Mesendoderm (in vitro differentiated cells): ENCODE results near the gene ETV3L.

Experiments used
- DNase-seq: peaks from one replicate; pipeline ENCODE4 v3.0.0; 2013
- H2AK5ac ChIP-seq: 2 replicates; pipeline ENCODE4 v1.6.1; 2013; ENCODE audit warnings: low read length, inconsistent platforms
- H2BK120ac ChIP-seq: 2 replicates; pipeline ENCODE4 v1.6.1; 2013; ENCODE audit warnings: low read depth, mild to moderate bottlenecking, low read length, moderate library complexity, mixed read lengths
- H2BK15ac ChIP-seq: replicated peaks from 2 replicates; pipeline ENCODE4 v1.6.1; 2013; ENCODE audit warnings: low read depth, mild to moderate bottlenecking, moderate library complexity
- H2BK5ac ChIP-seq: 2 replicates; pipeline ENCODE4 v1.6.1; 2013; ENCODE audit warnings: low read length, inconsistent platforms
- H3K18ac ChIP-seq: 2 replicates; pipeline ENCODE4 v1.6.1; 2013; ENCODE audit warnings: mild to moderate bottlenecking, low read length, mixed read lengths
- H3K23ac ChIP-seq: one replicate; pipeline ENCODE4 v1.6.1; 2013; ENCODE audit warnings: low read length
- H3K27ac ChIP-seq: 2 replicates; pipeline ENCODE4 v1.5.1; 2013; ENCODE audit warnings: low read depth, mild to moderate bottlenecking, inconsistent platforms, low read length, moderate library complexity
- H3K27me3 ChIP-seq: 2 replicates; pipeline ENCODE4 v1.6.1; 2013; ENCODE audit warnings: low read length, control low read depth, mild to moderate bottlenecking, inconsistent platforms; ENCODE audit not compliant: insufficient read depth, poor library complexity
- H3K36me3 ChIP-seq: 2 replicates; pipeline ENCODE4 v1.6.1; 2013; ENCODE audit warnings: low read length, inconsistent platforms; ENCODE audit not compliant: control insufficient read depth, insufficient read depth
- H3K4ac ChIP-seq: one replicate; pipeline ENCODE4 v1.6.1; 2013; ENCODE audit warnings: low read depth, mild to moderate bottlenecking, low read length, moderate library complexity
- H3K4me1 ChIP-seq: 2 replicates; pipeline ENCODE4 v1.6.1; 2013; ENCODE audit warnings: low read depth, low read length, inconsistent platforms; ENCODE audit not compliant: control insufficient read depth
- H3K4me2 ChIP-seq: 2 replicates; pipeline ENCODE4 v1.6.1; 2013; ENCODE audit warnings: low read length
- H3K4me3 ChIP-seq: 2 replicates; pipeline ENCODE4 v1.5.1; 2013; ENCODE audit warnings: mild to moderate bottlenecking, low read length
- H3K56ac ChIP-seq: one replicate; pipeline ENCODE4 v1.6.1; 2013; ENCODE audit warnings: low read length
- H3K79me1 ChIP-seq: 2 replicates; pipeline ENCODE4 v1.6.1; 2013; ENCODE audit warnings: low read length, inconsistent platforms
- H3K79me2 ChIP-seq: 2 replicates; pipeline ENCODE4 v1.6.1; 2013; ENCODE audit warnings: mild to moderate bottlenecking, low read length; ENCODE audit not compliant: control insufficient read depth, insufficient read depth
- H3K9ac ChIP-seq: 2 replicates; pipeline ENCODE4 v1.6.1; 2013; ENCODE audit warnings: low read length, inconsistent platforms
- H4K5ac ChIP-seq: one replicate; pipeline ENCODE4 v1.6.1; 2013; ENCODE audit warnings: low read length
- H4K8ac ChIP-seq: one replicate; pipeline ENCODE4 v1.6.1; 2013; ENCODE audit warnings: low read depth, mild to moderate bottlenecking, control low read depth, low read length, moderate library complexity
- WGBS: extraction: QIAGEN DNeasy Blood & Tissue Kit; methylation state at CpG from one replicate; pipeline ENCODE4 v1.1.7; 2013; ENCODE audit warnings: low lambda C conversion rate, missing lambda C conversion rate; ENCODE audit not compliant: insufficient coverage; ENCODE audit errors: extremely low coverage; 5-methylcytosine and 5-hydroxymethylcytosine counted together

The ETV3L gene

DNA sequence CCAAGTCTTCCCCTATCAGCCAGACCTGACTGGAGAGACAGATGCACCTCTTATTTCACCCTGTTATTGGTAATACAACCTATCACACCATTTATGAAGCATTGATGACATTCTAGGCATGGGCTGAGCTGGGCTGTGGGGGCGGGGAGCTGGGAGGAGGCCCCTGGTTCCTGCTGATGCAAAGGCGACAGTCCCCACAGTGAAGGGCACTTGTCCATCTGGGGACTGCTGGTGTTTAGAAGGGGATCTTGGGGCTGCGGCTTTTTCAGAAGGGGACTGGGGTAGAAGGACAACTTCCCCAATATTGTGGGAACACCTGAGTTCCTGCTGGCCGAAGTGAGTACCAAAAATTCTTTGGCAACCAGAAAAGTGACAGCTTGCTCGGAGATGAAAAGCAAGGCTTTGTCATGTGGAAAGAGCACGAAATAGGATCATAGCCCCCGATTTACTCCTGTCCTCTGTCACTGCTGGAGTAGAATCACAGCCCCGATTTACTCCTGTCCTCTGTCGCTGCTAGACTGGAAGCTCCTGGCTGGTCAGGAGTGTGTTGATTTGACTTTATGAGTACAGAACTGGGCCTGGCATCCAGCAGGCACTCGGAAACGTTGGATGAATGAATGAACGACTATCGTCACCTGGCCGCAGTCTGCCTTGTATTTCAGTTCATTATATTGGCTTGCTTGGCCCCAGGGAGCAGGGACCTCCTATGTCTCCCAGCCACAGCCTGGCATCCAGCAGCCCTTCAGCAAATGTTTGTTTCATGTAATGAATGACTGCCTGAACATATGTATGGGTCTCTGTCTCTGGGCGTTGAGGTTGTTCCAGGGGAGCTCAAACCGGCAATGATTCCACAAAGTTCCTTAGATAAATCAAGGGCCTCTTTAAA, 16.5 kb upstream of the ETV3L start:
- Histone ChIP-seq H3K4ac (no peak overlapping the region), H2BK5ac (no peak overlapping the region), H3K4me1 (peaks cover 13% of the 10 kb centered on the region), H3K4me3 (no peak overlapping the region), H4K5ac (no peak overlapping the region), H3K9ac (no peak overlapping the region), H3K79me2 (no peaks in the 10 kb centered on the region), H3K4me2 (no peak overlapping the region), H3K27ac (no peak overlapping the region), H2AK5ac (no peak overlapping the region), H4K8ac (no peak overlapping the region), H3K18ac (no peak overlapping the region), H3K79me1 (no peaks in the 10 kb centered on the region), H2BK15ac (no peak overlapping the region), H3K23ac (no peak overlapping the region), H2BK120ac (no peak overlapping the region), H3K36me3 (no peaks in the 10 kb centered on the region), H3K27me3 (no peaks in the 10 kb centered on the region), H3K56ac (peak overlapping the region; percentile 65)
- no CpG with 5 or more reads among the region's 16 CpGs for WGBS
- no peak for DNase-seq

GRCh38 chr1:157115429-157115838, 15.8 kb upstream of the ETV3L start:
- Histone ChIP-seq H4K5ac (no peak overlapping the region), H3K18ac (no peak overlapping the region), H3K4ac (no peak overlapping the region), H3K36me3 (no peaks in the 10 kb centered on the region), H3K4me2 (no peak overlapping the region), H3K79me1 (no peaks in the 10 kb centered on the region), H2AK5ac (no peak overlapping the region), H2BK5ac (peak overlapping the region; percentile 14), H3K79me2 (no peaks in the 10 kb centered on the region), H2BK15ac (no peak overlapping the region), H3K4me3 (no peak overlapping the region), H3K27me3 (no peaks in the 10 kb centered on the region), H3K9ac (peak overlapping the region; percentile 34), H4K8ac (no peak overlapping the region), H3K56ac (peak overlapping the region; percentile 65), H3K23ac (no peak overlapping the region), H3K27ac (no peak overlapping the region), H3K4me1 (peaks cover 13% of the 10 kb centered on the region), H2BK120ac (no peak overlapping the region)
- peak; percentile 31 for DNase-seq
- no CpG with 5 or more reads among the region's 3 CpGs for WGBS

GRCh38 chr1:157114183-157115121, 14.8 kb upstream of the ETV3L start:
- H2BK120ac ChIP-seq = no peak overlapping the region
- H3K27ac ChIP-seq = no peak overlapping the region
- H3K9ac ChIP-seq = no peak overlapping the region
- H3K4me2 ChIP-seq = no peak overlapping the region
- no peaks in the 10 kb centered on the region for H3K79me2 ChIP-seq
- H3K56ac ChIP-seq = no peak overlapping the region
- no peaks in the 10 kb centered on the region for H3K27me3 ChIP-seq
- H3K36me3 ChIP-seq = no peaks in the 10 kb centered on the region
- H3K18ac ChIP-seq = no peak overlapping the region
- H4K8ac ChIP-seq = no peak overlapping the region
- no peak overlapping the region for H2BK5ac ChIP-seq
- H4K5ac ChIP-seq = no peak overlapping the region
- H3K23ac ChIP-seq = no peak overlapping the region
- no peak overlapping the region for H2BK15ac ChIP-seq
- no CpG with 5 or more reads among the region's 18 CpGs for WGBS
- no peak overlapping the region for H2AK5ac ChIP-seq
- DNase-seq = no peak
- no peak overlapping the region for H3K4me3 ChIP-seq
- no peaks in the 10 kb centered on the region for H3K79me1 ChIP-seq
- H3K4ac ChIP-seq = no peak overlapping the region
- H3K4me1 ChIP-seq = peaks cover 13% of the 10 kb centered on the region

GRCh38 chr1:157113631-157114030, 14.0 kb upstream of the ETV3L start:
- no peaks in the 10 kb centered on the region for H3K27me3 ChIP-seq
- no peak overlapping the region for H3K9ac ChIP-seq
- WGBS = no CpG with 5 or more reads among the region's 3 CpGs
- H3K4me1 ChIP-seq = peaks cover 13% of the 10 kb centered on the region
- no peak overlapping the region for H3K18ac ChIP-seq
- H3K36me3 ChIP-seq = no peaks in the 10 kb centered on the region
- H3K79me1 ChIP-seq = no peaks in the 10 kb centered on the region
- H2BK120ac ChIP-seq = no peak overlapping the region
- no peaks in the 10 kb centered on the region for H3K79me2 ChIP-seq
- H3K4me3 ChIP-seq = no peak overlapping the region
- H2BK15ac ChIP-seq = no peak overlapping the region
- no peak overlapping the region for H3K56ac ChIP-seq
- H2BK5ac ChIP-seq = no peak overlapping the region
- no peak overlapping the region for H4K5ac ChIP-seq
- no peak overlapping the region for H4K8ac ChIP-seq
- no peak for DNase-seq
- no peak overlapping the region for H3K27ac ChIP-seq
- H3K23ac ChIP-seq = no peak overlapping the region
- H3K4me2 ChIP-seq = no peak overlapping the region
- H2AK5ac ChIP-seq = no peak overlapping the region
- no peak overlapping the region for H3K4ac ChIP-seq

DNA sequence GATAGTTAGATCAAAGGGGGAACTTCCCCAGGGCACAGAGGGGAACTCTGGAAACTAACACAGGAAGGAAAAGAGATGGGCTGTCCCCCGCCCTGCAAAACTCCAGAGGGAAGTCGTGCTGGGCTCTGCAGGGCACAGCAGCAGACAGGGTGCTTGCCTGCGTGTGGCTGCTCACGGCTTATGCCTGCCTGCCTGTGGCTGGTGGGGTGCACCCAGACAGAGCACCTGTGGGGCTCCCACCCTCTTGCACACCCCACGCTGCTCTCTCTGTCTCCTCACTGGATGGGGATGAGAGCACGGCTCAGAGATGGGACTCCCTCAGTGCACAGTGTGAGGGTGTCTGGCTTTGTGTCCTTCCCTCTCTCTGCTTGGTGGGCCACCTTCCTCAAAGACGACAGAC, 13.5 kb upstream of the ETV3L start:
- no CpG with 5 or more reads among the region's 7 CpGs for WGBS
- H2BK5ac ChIP-seq = no peak overlapping the region
- H4K5ac ChIP-seq = no peak overlapping the region
- no peaks in the 10 kb centered on the region for H3K79me1 ChIP-seq
- H4K8ac ChIP-seq = no peak overlapping the region
- no peak for DNase-seq
- no peak overlapping the region for H3K9ac ChIP-seq
- H3K4ac ChIP-seq = no peak overlapping the region
- H3K27ac ChIP-seq = no peak overlapping the region
- no peaks in the 10 kb centered on the region for H3K79me2 ChIP-seq
- H3K4me1 ChIP-seq = peaks cover 13% of the 10 kb centered on the region
- no peaks in the 10 kb centered on the region for H3K27me3 ChIP-seq
- H2AK5ac ChIP-seq = no peak overlapping the region
- H3K36me3 ChIP-seq = no peaks in the 10 kb centered on the region
- H3K56ac ChIP-seq = peak overlapping the region; percentile 39
- H3K18ac ChIP-seq = no peak overlapping the region
- no peak overlapping the region for H3K4me2 ChIP-seq
- H2BK120ac ChIP-seq = no peak overlapping the region
- H3K23ac ChIP-seq = no peak overlapping the region
- no peak overlapping the region for H2BK15ac ChIP-seq
- H3K4me3 ChIP-seq = no peak overlapping the region
